H9 (cell line): ENCODE measurements around the gene SIRT7. TPM values are rescaled to one million over a fixed set of nuclear protein-coding genes. Genes with fewer than 3 reads are reported as not detected.

ENCODE experiments used
- DNase-seq: peaks from one replicate; pipeline ENCODE4 v3.0.0-alpha.2; 2017
- H2AFZ ChIP-seq: one replicate; pipeline ENCODE4 v1.6.1; 2013; ENCODE audit warnings: mild to moderate bottlenecking, low read length, control low read depth, moderate library complexity
- H2AK5ac ChIP-seq: 2 replicates; pipeline ENCODE4 v1.6.1; 2013; ENCODE audit warnings: low read length, control low read depth, mixed read lengths; ENCODE audit not compliant: insufficient read length
- H2BK120ac ChIP-seq: one replicate; pipeline ENCODE4 v1.6.1; 2013; ENCODE audit warnings: low read depth, mild to moderate bottlenecking, low read length, control low read depth, inconsistent platforms; ENCODE audit not compliant: poor library complexity, severe bottlenecking
- H2BK12ac ChIP-seq: 2 replicates; pipeline ENCODE4 v1.6.1; 2013; ENCODE audit warnings: low read length, control low read depth, mixed read lengths, low read depth; ENCODE audit not compliant: insufficient read length
- H2BK15ac ChIP-seq: 2 replicates; pipeline ENCODE4 v1.6.1; 2013; ENCODE audit warnings: low read depth, low read length, control low read depth
- H2BK20ac ChIP-seq: one replicate; pipeline ENCODE4 v1.6.1; 2013; ENCODE audit warnings: low read depth, mild to moderate bottlenecking, low read length, control low read depth, inconsistent platforms; ENCODE audit not compliant: poor library complexity, severe bottlenecking
- H2BK5ac ChIP-seq: 2 replicates; pipeline ENCODE4 v1.6.1; 2013; ENCODE audit warnings: low read length, control low read depth, mixed read lengths; ENCODE audit not compliant: insufficient read length
- H3K14ac ChIP-seq: 2 replicates; pipeline ENCODE4 v1.6.1; 2013; ENCODE audit warnings: low read length, control low read depth; ENCODE audit not compliant: insufficient read depth
- H3K18ac ChIP-seq: 2 replicates; pipeline ENCODE4 v1.6.1; 2013; ENCODE audit warnings: low read depth, mild to moderate bottlenecking, mixed read lengths, low read length, control low read depth; ENCODE audit not compliant: insufficient read length
- H3K23ac ChIP-seq: 2 replicates; pipeline ENCODE4 v1.6.1; 2013; ENCODE audit warnings: low read length, control low read depth, mixed read lengths, low read depth; ENCODE audit not compliant: insufficient read length
- H3K23me2 ChIP-seq: 2 replicates; pipeline ENCODE4 v1.6.1; 2013; ENCODE audit warnings: low read depth, mild to moderate bottlenecking, mixed read lengths, low read length, control low read depth; ENCODE audit not compliant: insufficient read length, poor library complexity, severe bottlenecking
- H3K27ac ChIP-seq: 2 replicates; pipeline ENCODE4 v1.5.1; 2013; ENCODE audit warnings: low read length, control low read depth, mixed read lengths, low read depth; ENCODE audit not compliant: insufficient read length
- H3K27me3 ChIP-seq: 2 replicates; pipeline ENCODE4 v1.6.1; 2013; ENCODE audit warnings: low read length, control low read depth, inconsistent platforms; ENCODE audit not compliant: insufficient read depth
- H3K4ac ChIP-seq: 2 replicates; pipeline ENCODE4 v1.6.1; 2013; ENCODE audit warnings: low read depth, mild to moderate bottlenecking, control low read depth, inconsistent platforms, low read length, moderate library complexity
- H3K4me1 ChIP-seq: 2 replicates; pipeline ENCODE4 v1.6.1; 2013; ENCODE audit warnings: low read length, control low read depth, inconsistent platforms; ENCODE audit not compliant: insufficient read depth
- H3K4me2 ChIP-seq: 2 replicates; pipeline ENCODE4 v1.6.1; 2013; ENCODE audit warnings: low read length, control low read depth, mixed read lengths; ENCODE audit not compliant: insufficient read length, insufficient read depth
- H3K56ac ChIP-seq: 2 replicates; pipeline ENCODE4 v1.6.1; 2013; ENCODE audit warnings: low read depth, mild to moderate bottlenecking, mixed read lengths, low read length, control low read depth; ENCODE audit not compliant: insufficient read length
- H3K79me1 ChIP-seq: 2 replicates; pipeline ENCODE4 v1.6.1; 2013; ENCODE audit warnings: low read depth, mild to moderate bottlenecking, moderate library complexity, low read length, control low read depth, inconsistent platforms; ENCODE audit not compliant: insufficient read depth, poor library complexity, severe bottlenecking
- H3K79me2 ChIP-seq: 2 replicates; pipeline ENCODE4 v1.6.1; 2013; ENCODE audit warnings: low read length, control low read depth, inconsistent platforms; ENCODE audit not compliant: insufficient read depth
- H3K9ac ChIP-seq: 2 replicates; pipeline ENCODE4 v1.6.1; 2013; ENCODE audit warnings: low read length, control low read depth, mixed read lengths; ENCODE audit not compliant: insufficient read length; ENCODE audit errors: extremely low read depth
- H3K9me3 ChIP-seq: one replicate; pipeline ENCODE4 v1.6.1; 2013; ENCODE audit warnings: low read depth, low read length, inconsistent platforms; ENCODE audit not compliant: control insufficient read depth
- H3T11ph ChIP-seq: one replicate; pipeline ENCODE4 v1.6.1; 2013; ENCODE audit warnings: mild to moderate bottlenecking, low read length, control low read depth, inconsistent platforms
- H4K20me1 ChIP-seq: one replicate; pipeline ENCODE4 v1.6.1; 2013; ENCODE audit not compliant: control insufficient read depth, insufficient read length, insufficient read depth
- H4K5ac ChIP-seq: 2 replicates; pipeline ENCODE4 v1.6.1; 2013; ENCODE audit warnings: low read depth, mild to moderate bottlenecking, mixed read lengths, low read length, control low read depth; ENCODE audit not compliant: insufficient read length
- H4K8ac ChIP-seq: replicated peaks from 2 replicates; pipeline ENCODE4 v1.6.1; 2013; ENCODE audit warnings: low read length, control low read depth, mixed read lengths, low read depth; ENCODE audit not compliant: insufficient read length
- H4K91ac ChIP-seq: 2 replicates; pipeline ENCODE4 v1.6.1; 2013; ENCODE audit warnings: low read depth, mild to moderate bottlenecking, moderate library complexity, mixed read lengths, low read length, control low read depth; ENCODE audit not compliant: insufficient read length
- H3K27ac Mint-ChIP-seq, 3 experiments: 2 replicates in 2 of 3; 3 replicates in 1 of 3; pipeline ENCODE4 v1.8.0; 2020 to 2021; ENCODE audit warnings: mixed read lengths in 3 of 3, mild to moderate bottlenecking in 1 of 3, moderate library complexity in 1 of 3
- H3K27me3 Mint-ChIP-seq: 2 replicates; pipeline ENCODE4 v1.8.0; 2021; ENCODE audit warnings: low read depth, mild to moderate bottlenecking, moderate library complexity, mixed read lengths
- H3K36me3 Mint-ChIP-seq, 3 experiments: 2 replicates in 2 of 3; 3 replicates in 1 of 3; pipeline ENCODE4 v1.8.0; 2020 to 2021; ENCODE audit warnings: low read depth in 3 of 3, mixed read lengths in 3 of 3; ENCODE audit not compliant: insufficient read depth in 1 of 3
- H3K4me1 Mint-ChIP-seq, 2 experiments: 2 replicates each; pipeline ENCODE4 v1.8.0; 2020; ENCODE audit warnings: mixed read lengths in 2 of 2
- H3K4me3 Mint-ChIP-seq, 2 experiments: 2 replicates in 1 of 2; 3 replicates in 1 of 2; pipeline ENCODE4 v1.8.0; 2020 to 2021; ENCODE audit warnings: mild to moderate bottlenecking in 2 of 2, mixed read lengths in 2 of 2, moderate library complexity in 1 of 2
- H3K9me3 Mint-ChIP-seq, 2 experiments: 2 replicates in 1 of 2; 3 replicates in 1 of 2; pipeline ENCODE4 v1.8.0; 2020; ENCODE audit warnings: mild to moderate bottlenecking in 2 of 2, mixed read lengths in 2 of 2, moderate library complexity in 1 of 2
- CTCF ChIP-seq: fragments of 200-600 bp; sonication (generic); conservative IDR thresholded peaks from 3 replicates; pipeline ENCODE4 v1.8.0; 2021; ENCODE audit warnings: antibody characterized with exemption, mild to moderate bottlenecking
- WGBS: extraction: QIAGEN DNeasy Blood & Tissue Kit; methylation state at CpG from one replicate; pipeline ENCODE4 v1.1.7; 2013; ENCODE audit warnings: missing lambda C conversion rate, low lambda C conversion rate, mixed read lengths; ENCODE audit not compliant: insufficient read length; ENCODE audit errors: extremely low coverage; 5-methylcytosine and 5-hydroxymethylcytosine counted together
- total RNA-seq: library from RNA; stranded (reverse); gene quantifications from 2 replicates; pipeline ENCODE4 v1.2.1, GENCODE V29; 2021

Gene SIRT7
- total RNA-seq, 1 experiment from 2014 or later, result 29.7 TPM

GRCh38 chr17:81903896-81904599 lies 13.9 kb downstream of the SIRT7 start:
- Histone ChIP-seq H3K4ac (no peak overlapping the region), H2BK20ac (no peak overlapping the region), H3K79me2 (no peaks in the 10 kb centered on the region), H4K5ac (no peak overlapping the region), H3K18ac (no peak overlapping the region), H3T11ph (no peak overlapping the region), H3K56ac (no peak overlapping the region), H3K27ac (no peak overlapping the region), H3K9me3 (no peaks in the 10 kb centered on the region), H3K9ac (no peak overlapping the region), H2AK5ac (no peak overlapping the region), H2BK5ac (no peak overlapping the region), H3K27me3 (no peaks in the 10 kb centered on the region; the same call in 1 of the 2 replicates), H3K14ac (no peak overlapping the region), H2BK12ac (no peak overlapping the region), H3K23me2 (peaks cover 11% of the 10 kb centered on the region), H3K79me1 (no peaks in the 10 kb centered on the region), H2BK120ac (no peak overlapping the region), H3K23ac (no peak overlapping the region), H4K8ac (no peak overlapping the region), H2BK15ac (no peak overlapping the region), H3K4me1 (no peaks in the 10 kb centered on the region), H4K91ac (no peak overlapping the region), H2AFZ (no peak overlapping the region), H3K4me2 (no peak overlapping the region), H4K20me1 (no peaks in the 10 kb centered on the region)
- H3K27ac Mint-ChIP-seq, result no peak overlapping the region
- TF ChIP-seq CTCF, result no peak
- no peak for DNase-seq
- no CpG with 5 or more reads among the region's 24 CpGs for WGBS
- H3K4me1 Mint-ChIP-seq, result peaks cover 0 to 3% of the 10 kb centered on the region in 2 experiments; a peak in 2 of 4 replicates
- peaks cover 11% of the 10 kb centered on the region for H3K27me3 Mint-ChIP-seq
- H3K36me3 Mint-ChIP-seq, result peaks cover 4 to 23% (median 11%) of the 10 kb centered on the region in 3 experiments; a peak in 6 of 7 replicates
- no peak overlapping the region for H3K4me3 Mint-ChIP-seq
- no peaks in the 10 kb centered on the region for H3K9me3 Mint-ChIP-seq
